ENCODE results near the gene CAPN9. TPM values are rescaled to one million over a fixed set of nuclear protein-coding genes. Genes with fewer than 3 reads are reported as not detected.

The CAPN9 gene
- polyA plus RNA-seq, 1 donor (not counting 4 experiments of a cell fraction or from before 2014, with no cell fraction given) = not detected

GRCh38 chr1:230831771-230832170, 84.6 kb downstream of the CAPN9 start:
- H3K4me1 ChIP-seq (ENCODE audit: control insufficient read depth, extremely low read depth, insufficient read depth, low read length) = no peaks in the 10 kb centered on the region
- no peaks in the 10 kb centered on the region for H3K9me1 ChIP-seq (ENCODE audit: control insufficient read depth, extremely low read depth, insufficient read depth, low read length)
- TF ChIP-seq CTCF (optimal IDR thresholded peaks at IDR 0.05 in 1 of 3, IDR thresholded peaks at IDR 0.05 in 1 of 3, conservative IDR thresholded peaks at IDR 0.05 in 1 of 3; ENCODE audit: extremely low read depth in 1 of 3, insufficient read depth in 2 of 3, low read length in 3 of 3) (no peak), EZH2 (IDR thresholded peaks at IDR 0.05; ENCODE audit: low read length) (no peak)
- no peak overlapping the region for H3K27ac ChIP-seq (ENCODE audit: control insufficient read depth, insufficient read depth, low read length)
- H3K9ac ChIP-seq (ENCODE audit: control insufficient read depth, extremely low read depth, insufficient read depth, low read length) = no peak overlapping the region
- no peaks in the 10 kb centered on the region for H3K9me3 ChIP-seq (ENCODE audit: control insufficient read depth, low read depth, low read length)
- H3K36me3 ChIP-seq (ENCODE audit: control insufficient read depth in 2 of 2, extremely low read depth in 1 of 2, insufficient read depth in 2 of 2, low read length in 2 of 2) = no peaks in the 10 kb centered on the region
- no peaks in the 10 kb centered on the region for H4K20me1 ChIP-seq (ENCODE audit: control insufficient read depth, extremely low read depth, insufficient read depth, low read length)
- FAIRE-seq (no peak), DNase-seq (ENCODE audit: low read depth, low spot score) (no peak)
- no peak overlapping the region for H2AFZ ChIP-seq (ENCODE audit: control insufficient read depth, low read length)
- dilution Hi-C loops (cut with MboI; ENCODE audit: extremely low pct_ligation_motif_present, low sequenced_read_pairs) = no loop called here
- H3K4me2 ChIP-seq (ENCODE audit: control insufficient read depth, extremely low read depth, insufficient read depth, low read depth, low read length) = no peak overlapping the region
- no peaks in the 10 kb centered on the region for H3K27me3 ChIP-seq (ENCODE audit: control insufficient read depth, extremely low read depth, insufficient read depth, low read length)
- no peaks in the 10 kb centered on the region for H3K79me2 ChIP-seq (ENCODE audit: control insufficient read depth, insufficient read depth, low read length)
- no peak overlapping the region for H3K4me3 ChIP-seq (ENCODE audit: control insufficient read depth in 2 of 3, extremely low read depth in 1 of 3, insufficient read depth in 2 of 3, low read depth in 1 of 3, low read length in 3 of 3)

DNA sequence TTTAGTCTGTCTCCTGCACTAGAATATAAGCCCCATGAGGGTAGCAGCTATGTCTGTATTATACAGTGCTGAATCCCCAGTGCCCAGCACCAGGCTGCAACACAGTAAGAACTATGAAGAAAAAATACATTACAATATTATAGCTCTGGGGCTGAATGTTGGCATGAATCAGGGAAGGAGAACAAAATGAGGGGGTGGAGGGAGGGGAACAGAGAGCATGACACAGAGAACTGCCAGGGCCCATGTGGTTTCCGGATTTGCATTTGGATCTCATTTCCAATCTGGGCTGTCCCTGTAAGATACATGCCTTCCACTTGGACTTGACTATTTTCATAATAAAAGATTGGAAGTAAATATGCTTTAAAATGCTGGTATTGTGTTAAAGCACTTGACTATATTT, 85.3 kb downstream of the CAPN9 start:
- no peaks in the 10 kb centered on the region for H3K27me3 ChIP-seq (ENCODE audit: control insufficient read depth, extremely low read depth, insufficient read depth, low read length)
- H3K4me2 ChIP-seq (ENCODE audit: control insufficient read depth, extremely low read depth, insufficient read depth, low read depth, low read length) = no peak overlapping the region
- no peaks in the 10 kb centered on the region for H3K79me2 ChIP-seq (ENCODE audit: control insufficient read depth, insufficient read depth, low read length)
- DNase-seq (ENCODE audit: low read depth, low spot score) = no peak
- H3K4me3 ChIP-seq (ENCODE audit: control insufficient read depth in 2 of 3, extremely low read depth in 1 of 3, insufficient read depth in 2 of 3, low read depth in 1 of 3, low read length in 3 of 3) = no peak overlapping the region
- H3K27ac ChIP-seq (ENCODE audit: control insufficient read depth, insufficient read depth, low read length) = no peak overlapping the region
- no peaks in the 10 kb centered on the region for H3K36me3 ChIP-seq (ENCODE audit: control insufficient read depth in 2 of 2, extremely low read depth in 1 of 2, insufficient read depth in 2 of 2, low read length in 2 of 2)
- H3K9ac ChIP-seq (ENCODE audit: control insufficient read depth, extremely low read depth, insufficient read depth, low read length) = no peak overlapping the region
- H2AFZ ChIP-seq (ENCODE audit: control insufficient read depth, low read length) = no peak overlapping the region
- no peaks in the 10 kb centered on the region for H3K9me3 ChIP-seq (ENCODE audit: control insufficient read depth, low read depth, low read length)
- dilution Hi-C loops (cut with MboI; ENCODE audit: extremely low pct_ligation_motif_present, low sequenced_read_pairs) = no loop called here
- FAIRE-seq = no peak
- no peaks in the 10 kb centered on the region for H4K20me1 ChIP-seq (ENCODE audit: control insufficient read depth, extremely low read depth, insufficient read depth, low read length)
- TF ChIP-seq CTCF (optimal IDR thresholded peaks at IDR 0.05 in 1 of 3, IDR thresholded peaks at IDR 0.05 in 1 of 3, conservative IDR thresholded peaks at IDR 0.05 in 1 of 3; ENCODE audit: extremely low read depth in 1 of 3, insufficient read depth in 2 of 3, low read length in 3 of 3) (no peak), EZH2 (IDR thresholded peaks at IDR 0.05; ENCODE audit: low read length) (no peak)
- no peaks in the 10 kb centered on the region for H3K9me1 ChIP-seq (ENCODE audit: control insufficient read depth, extremely low read depth, insufficient read depth, low read length)
- no peaks in the 10 kb centered on the region for H3K4me1 ChIP-seq (ENCODE audit: control insufficient read depth, extremely low read depth, insufficient read depth, low read length)
